ENCODE results near the gene SCAMP5.

Gene SCAMP5

DNA sequence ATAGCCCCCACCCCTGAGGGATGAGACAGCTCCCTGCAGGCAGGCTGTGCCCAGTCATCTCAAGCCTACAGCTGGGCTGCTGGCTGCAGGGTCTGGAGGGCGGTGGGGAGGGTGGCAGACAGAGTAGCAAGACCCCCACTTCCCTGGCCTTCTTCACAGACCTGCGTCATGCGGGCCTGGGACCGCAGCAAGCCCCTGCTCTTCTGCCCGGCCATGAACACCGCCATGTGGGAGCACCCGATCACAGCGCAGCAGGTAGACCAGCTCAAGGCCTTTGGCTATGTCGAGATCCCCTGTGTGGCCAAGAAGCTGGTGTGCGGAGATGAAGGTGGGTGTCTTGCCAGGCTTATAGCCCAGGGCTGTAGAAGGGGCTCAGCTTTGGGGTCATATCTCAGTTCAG, 53.0 kb downstream of the SCAMP5 start:
- DNase-seq (ENCODE audit: low spot score) = no peak

DNA sequence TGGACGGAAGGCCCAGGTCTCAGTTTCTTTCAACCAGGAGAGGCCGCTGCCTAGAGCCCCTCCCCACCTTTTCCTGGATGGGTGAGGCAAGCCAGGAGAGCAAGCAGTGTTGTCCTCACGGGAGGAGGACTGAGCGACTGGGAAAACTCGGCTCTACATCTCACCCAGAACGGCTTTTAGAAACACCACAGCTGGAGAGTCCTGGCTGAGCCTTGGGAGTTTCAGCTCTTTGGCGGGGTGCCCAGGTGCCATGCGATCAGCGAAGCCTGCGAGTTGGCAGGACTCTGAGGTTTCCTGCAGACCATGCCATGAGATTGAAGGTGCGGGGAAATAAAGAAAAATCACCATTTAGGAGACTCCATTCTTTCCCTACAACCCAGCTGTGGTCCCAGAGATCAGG, 54.0 kb downstream of the SCAMP5 start:
- no peak for DNase-seq (ENCODE audit: low spot score)

DNA sequence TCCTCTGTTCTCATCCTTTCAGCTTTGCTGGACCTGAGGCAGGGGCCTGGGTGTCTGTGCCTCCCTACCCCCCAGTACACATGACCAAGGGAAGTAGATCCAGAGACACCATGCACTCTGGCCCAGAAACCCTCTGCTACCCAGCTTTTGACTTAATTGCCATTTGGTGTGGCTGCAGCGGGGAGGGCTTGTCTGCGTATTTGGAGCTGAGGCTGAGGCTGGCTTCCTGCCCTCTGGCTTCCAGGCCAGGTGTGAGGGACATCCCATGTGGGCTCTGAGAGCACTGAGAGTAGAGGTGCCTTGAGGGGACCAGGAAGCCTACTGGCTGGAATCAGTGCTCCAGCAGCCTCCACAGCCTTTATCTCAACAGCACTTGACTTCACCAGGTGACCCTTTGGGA, 54.9 kb downstream of the SCAMP5 start:
- DNase-seq (ENCODE audit: low spot score) = no peak

DNA sequence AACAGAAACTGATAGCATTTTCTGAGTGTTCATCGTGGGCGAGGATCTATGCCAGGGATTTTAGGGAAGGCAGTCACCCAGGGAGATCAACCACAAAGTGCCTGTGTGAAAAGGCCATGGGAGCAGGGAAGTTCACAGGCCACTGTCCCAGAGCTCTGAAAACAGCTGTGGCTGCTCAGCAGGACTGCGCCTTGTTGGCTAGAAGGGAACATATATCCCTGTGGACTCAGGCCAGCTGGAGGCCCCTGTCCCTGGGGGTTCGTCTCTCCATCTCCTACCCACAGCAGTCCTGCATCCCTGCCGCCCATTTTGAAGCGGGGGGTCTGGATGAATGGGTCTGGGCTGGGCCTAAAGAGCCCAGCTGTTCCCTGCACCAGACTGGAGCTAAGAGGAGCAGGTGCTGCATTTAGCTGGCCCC, 55.8 kb downstream of the SCAMP5 start:
- no peak for DNase-seq (ENCODE audit: low spot score)

DNA sequence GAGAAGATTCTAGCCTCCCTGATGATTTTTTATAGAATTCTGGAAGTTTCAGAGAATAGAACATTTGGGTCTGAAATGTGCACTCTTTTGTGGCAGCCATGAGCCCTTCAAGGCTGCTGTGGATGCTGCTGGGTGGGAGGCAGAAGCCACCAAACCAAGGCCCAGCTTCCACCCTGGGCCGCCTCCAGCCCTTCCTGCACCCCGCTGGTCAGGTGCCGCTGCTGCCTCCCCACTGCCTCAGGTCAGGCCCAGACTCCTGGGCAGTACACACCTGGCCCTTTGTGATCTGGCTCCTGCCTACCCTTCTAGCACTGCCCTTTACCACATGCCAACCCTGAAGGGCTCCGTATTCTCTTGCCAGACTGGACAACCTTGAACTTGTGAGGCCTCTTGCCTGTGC, 56.3 kb downstream of the SCAMP5 start:
- no peak for DNase-seq (ENCODE audit: low spot score)

DNA sequence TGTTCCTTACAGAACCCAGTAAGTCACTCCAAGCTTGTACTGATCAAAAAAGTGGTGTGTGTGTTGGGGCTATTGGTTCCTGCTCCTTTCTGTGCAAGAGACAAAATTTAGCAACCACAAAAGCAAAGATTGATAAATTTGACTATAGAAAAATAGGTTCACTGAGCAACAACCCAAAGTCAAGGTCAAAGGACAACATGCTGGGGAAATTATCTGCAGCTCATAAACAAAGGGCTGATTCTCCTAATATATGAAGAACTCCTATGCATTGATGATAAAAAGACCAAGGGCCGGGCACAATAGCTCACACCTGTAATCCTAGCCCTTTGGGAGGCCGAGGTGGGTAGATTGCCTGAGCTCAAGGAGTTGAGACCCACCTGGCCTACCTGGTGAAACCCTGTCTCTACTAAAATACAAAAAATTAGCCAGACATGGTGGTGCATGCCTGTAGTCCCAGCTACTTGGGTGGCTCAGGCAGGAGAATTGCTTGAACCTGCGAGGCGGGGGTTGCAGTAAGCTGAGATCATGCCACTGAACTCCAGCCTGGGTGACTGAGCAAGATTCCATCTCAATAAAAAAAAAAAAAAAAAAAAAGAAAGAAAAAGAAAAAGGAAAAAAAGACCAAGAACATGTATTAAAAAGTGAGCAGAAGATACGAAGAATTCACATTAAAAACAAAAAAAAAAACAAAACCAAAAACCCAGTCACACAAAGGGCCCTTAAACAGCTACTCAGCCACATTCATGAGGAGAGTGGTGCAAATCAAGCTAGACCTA, 57.8 kb downstream of the SCAMP5 start:
- DNase-seq (ENCODE audit: low spot score) = no peak

DNA sequence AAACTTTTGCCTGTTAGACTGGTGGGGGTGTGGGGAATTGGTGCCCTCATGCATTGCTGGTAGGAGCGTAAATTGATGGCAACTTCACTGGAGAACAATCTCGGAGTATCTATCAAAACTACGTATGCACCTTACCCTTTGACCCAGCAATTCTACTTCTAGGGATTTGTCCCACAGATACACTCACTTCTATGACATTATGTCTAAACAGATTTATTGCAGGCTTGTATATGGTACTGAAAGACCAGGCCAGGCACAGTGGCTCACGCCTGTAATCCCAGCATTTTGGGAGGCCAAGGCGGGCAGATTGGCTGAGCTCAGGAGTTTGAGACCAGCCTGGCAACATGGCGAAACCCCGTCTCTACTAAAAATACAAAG, 58.4 kb downstream of the SCAMP5 start:
- no peak for DNase-seq (ENCODE audit: low spot score)

DNA sequence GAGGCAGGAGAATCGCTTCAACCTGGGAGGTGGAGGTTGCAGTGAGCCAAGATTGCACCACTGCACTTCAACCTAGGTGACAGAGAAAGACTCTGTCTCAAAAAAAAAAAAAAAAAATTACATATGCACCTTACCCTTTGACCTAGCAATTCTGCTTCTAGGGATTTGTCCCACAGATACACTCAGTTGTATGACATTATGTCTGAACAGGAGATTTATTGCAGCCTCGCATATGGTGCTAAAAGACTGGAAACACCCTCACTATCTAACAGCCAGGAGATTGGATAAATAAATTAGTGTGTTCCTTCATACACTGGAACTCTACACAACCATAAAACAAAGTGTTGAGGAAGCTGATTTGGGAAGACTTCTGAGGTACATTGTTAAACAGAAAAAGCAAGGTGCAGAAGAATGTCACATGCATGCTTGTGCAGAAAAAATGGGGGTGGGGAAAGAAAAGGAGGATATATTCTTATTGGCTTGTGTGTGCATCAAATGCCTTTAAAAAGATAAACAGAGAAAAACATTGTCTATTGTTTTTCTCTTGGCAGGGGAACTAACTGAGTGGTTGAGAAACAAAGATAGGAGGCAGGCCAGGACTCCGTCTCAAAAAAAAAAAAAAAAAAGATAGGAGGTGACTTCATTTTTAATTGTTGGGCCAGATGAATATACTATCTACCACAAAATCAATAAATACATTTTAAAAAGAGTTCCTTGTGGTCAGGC, 59.0 kb downstream of the SCAMP5 start:
- DNase-seq (ENCODE audit: low spot score) = no peak

DNA sequence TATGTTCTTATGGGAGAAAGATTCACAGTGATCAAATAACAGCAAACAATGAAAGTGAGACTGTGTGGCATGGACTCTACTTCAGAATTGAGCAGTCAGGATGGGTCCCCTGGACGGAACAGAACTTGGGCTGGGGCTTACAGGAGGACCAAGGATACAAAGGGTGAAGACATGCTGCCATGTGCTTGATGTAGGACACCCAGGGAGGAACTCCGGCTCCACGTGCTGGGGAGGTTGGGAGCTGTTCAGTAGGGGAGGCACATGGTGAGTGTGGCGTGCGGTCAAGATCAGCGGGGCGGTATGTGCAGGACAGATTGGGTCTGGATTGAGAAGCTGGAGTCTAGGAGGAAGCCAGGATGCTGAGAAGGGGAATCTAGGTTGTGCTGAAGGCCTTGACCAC, 60.7 kb downstream of the SCAMP5 start:
- DNase-seq (ENCODE audit: low spot score) = no peak

DNA sequence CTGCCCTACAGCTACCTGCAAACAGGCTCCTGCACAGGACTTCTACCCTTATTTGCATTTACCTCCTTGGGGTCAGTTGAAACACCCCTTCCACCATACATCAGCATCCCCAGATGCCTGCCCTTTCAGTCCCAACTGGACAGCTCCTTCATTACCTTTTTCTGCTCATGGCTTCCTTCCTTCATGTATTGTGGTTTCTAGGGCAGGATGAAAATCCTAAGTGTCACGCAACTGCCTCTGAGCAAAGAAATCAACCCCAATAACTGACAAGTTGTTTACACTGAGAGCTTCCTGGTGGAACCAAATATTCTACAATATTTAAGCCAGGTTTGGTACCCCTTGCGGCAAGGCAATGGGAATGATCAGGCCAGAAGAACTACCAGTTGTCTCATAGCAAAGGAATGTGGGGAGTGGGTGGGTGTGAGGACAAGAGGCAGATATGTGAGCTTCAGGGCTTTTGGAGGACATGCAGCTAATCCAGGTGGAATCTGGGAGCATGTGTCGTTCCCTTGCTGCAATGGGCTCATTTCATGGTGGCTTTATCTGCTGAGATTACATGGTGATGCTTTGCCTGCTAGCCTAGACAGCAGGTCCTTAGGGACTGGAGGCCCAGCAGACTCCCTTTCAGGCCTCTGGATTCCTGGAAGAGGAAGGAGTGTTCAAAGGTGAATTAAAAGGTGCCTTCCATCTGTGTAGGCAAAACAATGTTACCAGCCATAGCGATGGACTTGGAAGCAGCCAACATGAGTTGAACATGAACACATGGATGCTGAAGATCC, 63.0 kb downstream of the SCAMP5 start:
- no peak for DNase-seq (ENCODE audit: low spot score)

DNA sequence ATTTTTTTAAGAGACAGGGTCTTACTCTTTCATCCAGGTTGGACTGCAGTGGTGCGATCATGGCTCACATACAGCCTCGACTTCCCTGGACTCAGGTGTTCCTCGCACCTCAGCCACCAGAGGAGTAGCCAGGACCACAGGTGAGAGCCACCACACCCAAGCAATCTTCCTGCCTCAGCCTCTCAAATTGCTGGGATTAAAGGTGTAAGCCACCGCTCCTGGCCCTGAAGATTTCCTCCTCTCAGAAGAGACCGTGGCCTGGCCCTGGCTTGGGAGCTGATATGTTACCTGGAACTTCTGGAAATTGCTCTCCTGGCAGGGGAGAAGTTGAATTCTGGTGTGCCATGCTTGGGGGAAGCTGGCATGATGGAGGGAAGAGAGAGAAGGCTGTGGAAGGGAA, 64.2 kb downstream of the SCAMP5 start:
- DNase-seq (ENCODE audit: low spot score) = no peak

DNA sequence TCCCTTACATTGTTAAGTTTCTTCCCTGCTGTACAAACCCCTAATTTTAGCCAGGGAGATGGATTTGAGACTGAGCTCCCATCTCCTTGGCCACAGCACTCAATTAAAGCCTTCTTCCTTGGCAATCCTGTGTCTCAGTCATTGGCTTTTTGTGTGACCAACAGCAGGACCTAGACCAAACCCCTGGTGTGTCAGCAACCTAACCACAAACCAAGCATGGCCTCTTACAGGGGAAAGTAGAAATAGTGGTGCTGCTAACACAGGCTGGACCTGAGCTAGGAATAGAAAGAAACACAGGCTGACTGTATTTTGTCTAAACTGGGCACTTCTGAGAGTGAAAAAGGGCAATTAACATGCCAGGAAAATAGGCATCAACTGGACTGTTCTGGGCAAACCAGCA, 65.9 kb downstream of the SCAMP5 start:
- DNase-seq (ENCODE audit: low spot score) = no peak

DNA sequence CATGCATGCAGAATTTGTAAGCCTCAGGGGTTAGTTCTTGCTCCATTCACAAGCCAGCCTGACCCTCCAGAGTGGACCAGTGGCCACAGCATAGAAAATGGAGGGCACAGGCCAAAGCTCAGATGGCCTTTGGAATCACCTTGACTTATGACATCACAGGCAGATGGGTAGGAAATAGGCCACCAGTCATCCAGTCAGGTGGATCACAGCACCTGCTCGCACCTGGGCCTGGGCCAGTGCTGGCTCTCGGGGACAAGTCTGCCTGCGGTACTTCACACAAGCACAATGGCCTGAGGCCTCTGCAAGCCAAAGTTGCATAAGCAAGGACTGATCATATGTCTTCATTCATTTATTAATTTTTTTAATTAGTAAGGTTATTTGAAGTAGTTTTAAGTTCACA, 67.3 kb downstream of the SCAMP5 start:
- no peak for DNase-seq (ENCODE audit: low spot score)

DNA sequence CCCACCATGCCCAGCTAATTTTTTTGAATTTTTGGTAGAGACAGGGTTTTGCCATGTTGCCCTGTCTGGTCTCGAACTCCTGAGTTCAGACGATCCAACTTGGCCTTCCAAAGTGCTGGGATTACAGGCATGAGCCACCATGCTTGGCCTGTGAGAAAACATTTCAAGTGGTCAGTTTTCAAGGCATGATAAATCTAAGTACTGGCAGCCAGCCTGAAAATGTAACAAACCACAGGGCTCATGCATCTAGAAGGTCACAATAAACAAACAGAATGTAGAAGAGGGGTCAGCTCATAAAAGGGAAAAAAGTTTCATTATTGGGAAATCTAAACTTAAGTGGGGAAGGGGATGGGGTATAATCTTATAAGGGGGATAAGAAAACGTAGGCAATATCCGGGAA, 68.0 kb downstream of the SCAMP5 start:
- no peak for DNase-seq (ENCODE audit: low spot score)

DNA sequence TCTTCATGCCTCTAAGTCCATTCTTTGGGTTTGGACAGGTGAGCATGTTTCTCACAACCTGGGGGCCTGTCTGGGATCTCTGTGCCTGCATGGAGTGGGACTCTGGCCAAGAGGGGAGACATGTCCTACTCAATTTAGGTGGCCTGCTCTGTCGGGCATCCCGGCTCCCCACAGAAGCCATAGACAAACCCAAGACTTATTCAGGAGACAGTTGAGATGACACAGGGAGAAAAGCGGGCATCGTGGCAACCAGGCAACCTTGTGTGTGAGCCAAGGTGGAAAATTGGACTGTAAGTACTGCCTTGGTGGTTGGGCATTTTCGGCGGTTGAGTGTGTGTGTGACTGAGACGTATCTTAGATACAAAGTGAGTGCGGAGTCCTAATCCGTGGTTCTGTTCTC, 68.5 kb downstream of the SCAMP5 start:
- DNase-seq (ENCODE audit: low spot score) = no peak

DNA sequence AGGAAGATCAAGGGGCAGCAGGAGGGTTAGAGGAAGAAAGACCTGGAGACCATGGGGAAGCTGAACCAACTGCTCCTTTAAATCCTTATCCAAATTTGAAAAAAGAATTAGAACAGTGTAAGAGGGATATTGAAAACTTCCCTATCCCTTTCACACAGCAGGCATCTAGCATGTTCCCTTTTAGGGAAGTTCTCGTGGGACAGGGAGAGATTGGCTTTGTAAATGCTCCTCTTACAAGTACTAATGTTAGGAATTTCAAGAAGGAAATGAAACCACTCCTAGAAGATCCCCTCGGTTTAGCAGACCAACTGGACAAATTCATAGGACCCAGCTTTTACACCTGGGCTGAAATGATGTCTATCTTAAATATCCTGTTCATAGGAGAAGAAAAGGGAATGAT, 69.5 kb downstream of the SCAMP5 start:
- DNase-seq (ENCODE audit: low spot score) = no peak

DNA sequence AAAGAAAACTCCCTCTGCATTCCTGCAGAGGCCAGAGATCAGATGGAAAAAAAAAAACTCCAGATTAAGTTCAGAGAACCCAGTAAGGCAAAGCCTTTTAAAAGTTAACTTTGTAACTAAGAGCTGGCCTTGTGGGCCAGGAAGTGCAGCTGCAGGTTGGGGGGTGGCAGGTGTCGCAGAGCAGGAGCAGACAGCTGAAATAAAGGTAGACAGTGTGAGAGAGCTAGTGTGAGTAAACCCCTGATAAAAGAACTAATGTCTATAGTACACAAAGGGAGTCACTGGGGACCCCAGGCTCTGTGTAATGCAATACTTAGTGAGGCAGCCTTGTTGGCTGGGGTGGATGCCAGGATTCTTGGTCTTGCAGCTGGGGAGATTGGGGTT, 70.1 kb downstream of the SCAMP5 start:
- no peak for DNase-seq (ENCODE audit: low spot score)

DNA sequence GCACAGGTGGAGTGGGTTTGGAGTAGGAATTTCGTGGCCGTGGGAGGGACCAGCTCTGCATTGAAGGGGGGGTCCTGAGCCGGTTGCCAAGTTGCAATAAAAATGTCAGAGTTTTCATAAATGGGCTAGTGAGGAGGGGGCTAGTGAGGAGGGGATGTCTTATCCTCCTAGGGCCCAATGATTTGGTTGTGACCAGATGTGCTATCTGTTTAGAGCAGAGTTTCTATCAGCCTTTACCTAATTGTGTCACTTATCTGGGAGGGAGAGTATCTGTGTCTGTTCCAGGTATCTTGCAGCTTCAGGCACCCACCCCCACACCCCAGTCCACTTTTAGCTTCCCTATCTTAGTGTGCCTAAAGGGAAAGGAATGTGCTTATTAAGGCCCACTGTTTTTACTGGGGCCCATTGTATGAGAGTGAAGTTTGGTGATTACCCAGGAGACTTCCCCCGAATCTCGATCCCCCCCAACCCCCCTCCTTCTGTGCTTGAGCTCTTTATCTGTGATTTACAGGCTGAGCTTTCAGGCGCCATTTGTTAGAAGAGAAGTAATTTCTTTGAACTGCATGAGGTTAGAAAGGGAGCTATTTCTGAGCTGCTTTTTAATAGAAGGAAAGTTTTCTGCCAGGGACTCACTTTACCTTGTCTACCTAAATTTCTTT, 70.6 kb downstream of the SCAMP5 start:
- DNase-seq (ENCODE audit: low spot score) = no peak

DNA sequence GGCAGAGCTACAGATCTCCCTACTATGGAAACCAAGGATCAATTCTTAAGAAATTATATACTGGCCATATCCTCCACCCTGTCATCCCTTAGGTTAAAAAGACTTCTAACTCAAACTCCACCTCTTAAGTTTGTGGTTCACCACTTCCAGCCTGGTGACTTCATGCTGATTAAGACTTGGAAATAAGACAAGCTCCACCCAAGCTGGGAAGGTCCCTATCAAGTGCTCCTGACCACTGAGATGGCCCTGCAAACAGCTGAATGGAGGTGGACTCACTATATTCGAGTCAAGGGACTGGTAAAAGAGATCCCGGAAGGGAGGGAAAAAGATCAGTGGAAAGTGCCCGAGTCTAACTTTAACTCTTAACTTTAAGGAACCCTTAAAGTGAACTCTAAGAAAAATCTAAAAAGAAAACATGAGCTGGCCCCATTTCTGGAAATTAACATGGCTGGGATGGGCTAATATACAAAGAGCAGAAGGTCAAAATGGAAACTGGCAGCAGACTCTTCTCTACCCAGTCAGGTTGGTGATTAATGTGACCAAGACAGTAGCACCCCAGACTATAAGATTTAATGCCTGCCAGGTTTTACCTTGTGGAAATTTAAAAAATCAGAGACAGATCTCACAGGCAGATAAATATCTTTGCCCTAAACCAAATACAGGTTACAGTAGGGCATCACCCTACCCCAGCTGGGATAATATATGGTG, 71.9 kb downstream of the SCAMP5 start:
- DNase-seq (ENCODE audit: low spot score) = no peak

DNA sequence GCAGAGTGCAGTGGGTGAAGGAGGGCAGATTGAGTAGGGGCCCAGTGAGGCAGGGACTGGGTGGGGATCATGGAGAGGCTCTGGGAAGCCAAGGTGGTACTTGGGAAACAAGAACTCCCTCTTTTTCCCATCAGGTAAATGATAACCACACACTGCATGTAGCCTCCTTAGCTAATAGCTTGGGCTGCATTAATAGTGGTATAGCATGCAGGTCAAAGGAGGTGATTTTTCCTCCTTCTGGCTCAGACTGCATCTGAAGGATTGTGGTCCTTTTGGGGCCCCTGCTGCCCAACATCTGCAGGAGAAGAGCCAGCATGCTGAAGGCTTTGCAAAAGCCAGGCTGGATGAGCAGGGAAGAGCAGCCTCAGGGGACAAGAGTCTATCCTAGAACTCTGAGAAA, 73.4 kb downstream of the SCAMP5 start:
- no peak for DNase-seq (ENCODE audit: low spot score)

DNA sequence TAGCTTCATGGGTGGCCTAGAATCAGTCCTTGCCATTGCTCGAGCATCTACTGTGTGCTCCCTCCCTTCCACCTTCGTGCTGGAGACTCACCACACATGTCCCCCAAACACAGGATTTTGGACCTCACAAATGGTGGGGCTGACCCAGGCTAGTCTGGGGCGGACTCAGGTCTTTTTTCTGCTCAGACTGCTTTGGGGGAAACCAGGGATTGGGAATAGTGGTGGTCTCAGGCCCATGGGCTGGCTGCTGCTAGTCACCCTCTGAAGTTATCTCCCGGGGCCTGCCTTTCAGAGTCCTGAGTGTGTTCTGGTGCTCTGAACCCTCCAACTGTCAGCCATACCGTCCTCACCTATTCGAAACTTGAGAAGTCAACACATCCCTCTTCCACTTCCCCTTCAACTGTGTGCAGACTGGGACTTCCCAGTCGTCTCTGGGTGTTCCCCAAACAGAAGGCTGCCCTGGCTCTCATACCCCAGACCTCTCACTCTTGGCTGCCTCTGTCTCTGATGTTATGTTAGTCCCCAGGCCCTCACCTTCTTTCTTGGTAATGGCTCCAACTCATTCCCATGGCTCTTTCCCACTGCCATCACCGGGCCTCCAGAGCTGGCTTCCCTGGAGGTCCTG, 74.0 kb downstream of the SCAMP5 start:
- no peak for DNase-seq (ENCODE audit: low spot score)

DNA sequence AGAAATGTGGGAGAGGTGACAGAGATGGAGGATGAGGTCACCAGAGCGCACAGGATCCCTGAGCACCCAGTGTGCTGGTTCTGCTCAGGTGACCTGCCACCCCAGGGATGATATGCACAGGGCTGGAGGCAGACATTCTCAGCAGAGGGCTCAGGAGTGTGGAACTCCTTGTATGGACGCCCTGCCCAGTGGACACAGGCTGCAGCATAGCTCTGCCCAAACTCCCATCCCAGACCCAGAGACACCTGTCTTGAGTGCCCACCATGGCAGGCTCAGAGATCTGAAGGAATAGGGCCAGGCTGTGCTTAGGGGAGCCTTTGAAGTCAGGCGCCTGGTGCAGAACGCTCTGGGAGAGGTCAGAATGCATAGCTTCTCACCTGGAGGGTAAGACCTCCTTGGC, 75.3 kb downstream of the SCAMP5 start:
- DNase-seq (ENCODE audit: low spot score) = no peak
